Left lung (tissue), 10 donors: ENCODE results near the gene ZNF277. TPM values are rescaled to one million over a fixed set of nuclear protein-coding genes. Genes with fewer than 3 reads are reported as not detected.
"Not testable (repeated sequence)": the region's sequence is repeated elsewhere in the genome, so short reads cannot be mapped to it uniquely, and the experiment has no call there.

Experiments
- ATAC-seq: fragments of 200-7000 bp; cut with Tn5 transposase; one replicate; pipeline ENCODE4 v1.9.1; 2020; ENCODE audit warnings: moderate library complexity
- DNase-seq, 4 donors: peaks; one replicate each; pipeline ENCODE4 v3.0.0-alpha.2; 2013 to 2020
- H3K27ac ChIP-seq, 2 donors: fragments of 200-600 bp; sonication (generic) in 1 of 2; one replicate each; pipeline versions ENCODE4 v1.5.0 to v1.8.0; 2020 to 2021
- H3K27me3 ChIP-seq, 2 donors: fragments of 200-600 bp; sonication (generic) in 1 of 2; one replicate each; pipeline versions ENCODE4 v1.5.0 to v1.8.0; 2020 to 2021
- H3K36me3 ChIP-seq, 2 donors: fragments of 200-600 bp; sonication (generic) in 1 of 2; one replicate each; pipeline versions ENCODE4 v1.5.0 to v1.8.0; 2020 to 2021
- H3K4me1 ChIP-seq, 2 donors: fragments of 200-600 bp; one replicate each; pipeline ENCODE4 v1.8.0; 2021
- H3K4me3 ChIP-seq, 2 donors: fragments of 200-600 bp; sonication (generic) in 1 of 2; one replicate each; pipeline versions ENCODE4 v1.5.0 to v1.8.0; 2020 to 2021; ENCODE audit warnings: mild to moderate bottlenecking in 1 of 2
- H3K9me3 ChIP-seq, 2 donors: fragments of 200-600 bp; sonication (generic) in 1 of 2; one replicate each; pipeline versions ENCODE4 v1.5.0 to v1.8.0; 2020 to 2021
- CTCF ChIP-seq, 2 donors: fragments of 200-600 bp; sonication (generic) in 1 of 2; IDR thresholded peaks; one replicate each; pipeline versions ENCODE4 v1.5.0 to v1.8.0; 2021; ENCODE audit warnings: antibody characterized with exemption in 2 of 2
- intact Hi-C, 2 donors: fragments of 100-400 bp; cut with DNase I; formaldehyde crosslinking; loops; one replicate each; pipeline versions ENCODE4 v1.11.2 to v1.14.2; 2022
- polyA plus RNA-seq, 6 donors: library from polyadenylated mRNA; unstranded; fragments of 120-200 nt; gene quantifications; one replicate each; pipeline ENCODE4 v1.2.1, GENCODE V29; 2013; ENCODE audit not compliant: insufficient read length in 6 of 6
- total RNA-seq, 2 donors: library from RNA; stranded (reverse); fragmentation: NEBNext Ultra II Directional; extraction: Animal tissue kit (Norgen Biotek cat#: 25700); gene quantifications; one replicate each; pipeline ENCODE4 v1.2.1, GENCODE V29; 2021
- donor health status: DM: no; HTN: yes; CAD: no.
- donor health status: DM: no; HTN: no; CAD: no.

The ZNF277 gene
- total and polyA plus RNA-seq, 8 donors: 19.8 to 41.0 (median 34.5) TPM

DNA sequence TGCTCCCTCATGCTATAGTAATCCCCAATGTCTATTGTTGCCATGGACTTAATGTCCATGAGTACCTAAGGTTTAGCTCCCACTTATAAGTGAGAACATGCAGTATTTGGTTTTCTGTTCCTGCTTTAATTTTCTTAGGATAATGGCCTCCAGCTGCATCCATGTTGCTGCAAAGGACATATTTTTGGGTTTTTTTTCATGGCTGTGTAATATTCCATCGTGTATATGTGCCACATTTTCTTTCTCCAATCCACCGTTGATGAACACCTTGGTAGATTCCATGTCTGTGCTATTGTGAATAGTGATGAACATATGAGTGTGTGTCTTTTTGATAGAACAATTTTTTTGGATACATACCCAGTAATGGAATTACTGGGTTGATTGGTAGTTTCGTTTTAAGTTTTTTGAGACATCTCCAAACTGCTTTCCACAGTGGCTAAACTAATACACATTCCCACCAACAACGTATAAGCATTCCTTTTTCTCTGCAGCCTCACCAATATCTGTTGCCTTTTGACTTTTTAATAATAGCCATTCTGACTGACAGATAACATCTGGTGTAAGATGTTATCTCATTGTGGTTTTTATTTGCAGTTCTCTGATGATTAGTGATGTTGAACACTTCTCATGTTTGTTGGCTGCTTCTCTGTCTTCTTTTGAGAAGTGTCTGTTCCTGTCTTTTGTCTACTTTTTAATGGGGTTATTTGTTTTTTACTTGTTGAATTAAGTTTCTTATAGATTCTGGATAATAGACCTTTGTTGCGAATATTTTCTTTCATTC, 175.0 kb downstream of the ZNF277 start:
- Histone ChIP-seq H3K36me3 (no peaks in the 10 kb centered on the region), H3K9me3 (no peaks in the 10 kb centered on the region), H3K4me1 (no peaks in the 10 kb centered on the region), H3K27ac (no peak overlapping the region), H3K27me3 (no peaks in the 10 kb centered on the region), H3K4me3 (no peak overlapping the region)
- ATAC-seq (no peak), DNase-seq (no peak)
- TF ChIP-seq CTCF (IDR thresholded peaks at IDR 0.05): no peak
- intact Hi-C loops: no loop called here

- Histone ChIP-seq H3K4me1 (no peaks in the 10 kb centered on the region), H3K36me3 (no peaks in the 10 kb centered on the region), H3K27me3 (no peaks in the 10 kb centered on the region), H3K9me3 (no peaks in the 10 kb centered on the region), H3K27ac (no peak overlapping the region), H3K4me3 (no peak overlapping the region)
- TF ChIP-seq CTCF (IDR thresholded peaks at IDR 0.05): no peak
- ATAC-seq (peak; percentile 58), DNase-seq (peak in 2 of 4 donors; percentile 20 to 50)
- intact Hi-C loops: no loop called here
These were observed 177.3 kb downstream of the ZNF277 start for GRCh38 chr7:112383671-112384417.

GRCh38 chr7:112385516-112385915, 179.0 kb downstream of the ZNF277 start:
- intact Hi-C loops: no loop called here
- H3K9me3 ChIP-seq: no peaks in the 10 kb centered on the region
- no peak for TF ChIP-seq CTCF (IDR thresholded peaks at IDR 0.05)
- no peaks in the 10 kb centered on the region for H3K36me3 ChIP-seq
- no peaks in the 10 kb centered on the region for H3K27me3 ChIP-seq
- no peak for DNase-seq
- H3K27ac ChIP-seq: no peak overlapping the region
- no peaks in the 10 kb centered on the region for H3K4me1 ChIP-seq
- ATAC-seq: no peak
- no peak overlapping the region for H3K4me3 ChIP-seq

- Histone ChIP-seq H3K36me3 (no peaks in the 10 kb centered on the region), H3K4me1 (no peaks in the 10 kb centered on the region), H3K27me3 (no peaks in the 10 kb centered on the region), H3K27ac (no peak overlapping the region), H3K9me3 (no peaks in the 10 kb centered on the region), H3K4me3 (no peak overlapping the region)
- intact Hi-C loops: no loop called here
- DNase-seq (no peak), ATAC-seq (no peak)
- TF ChIP-seq CTCF (IDR thresholded peaks at IDR 0.05): no peak
These were observed 180.1 kb downstream of the ZNF277 start for GRCh38 chr7:112386619-112387018.

GRCh38 chr7:112390167-112390566, 183.7 kb downstream of the ZNF277 start:
- no peak for TF ChIP-seq CTCF (IDR thresholded peaks at IDR 0.05)
- Histone ChIP-seq H3K27me3 (no peaks in the 10 kb centered on the region), H3K36me3 (no peaks in the 10 kb centered on the region), H3K4me1 (peaks cover 3 to 6% of the 10 kb centered on the region in 2 donors), H3K9me3 (no peaks in the 10 kb centered on the region), H3K27ac (no peak overlapping the region), H3K4me3 (no peak overlapping the region)
- ATAC-seq (no peak), DNase-seq (no peak)
- intact Hi-C loops: no loop called here

DNA sequence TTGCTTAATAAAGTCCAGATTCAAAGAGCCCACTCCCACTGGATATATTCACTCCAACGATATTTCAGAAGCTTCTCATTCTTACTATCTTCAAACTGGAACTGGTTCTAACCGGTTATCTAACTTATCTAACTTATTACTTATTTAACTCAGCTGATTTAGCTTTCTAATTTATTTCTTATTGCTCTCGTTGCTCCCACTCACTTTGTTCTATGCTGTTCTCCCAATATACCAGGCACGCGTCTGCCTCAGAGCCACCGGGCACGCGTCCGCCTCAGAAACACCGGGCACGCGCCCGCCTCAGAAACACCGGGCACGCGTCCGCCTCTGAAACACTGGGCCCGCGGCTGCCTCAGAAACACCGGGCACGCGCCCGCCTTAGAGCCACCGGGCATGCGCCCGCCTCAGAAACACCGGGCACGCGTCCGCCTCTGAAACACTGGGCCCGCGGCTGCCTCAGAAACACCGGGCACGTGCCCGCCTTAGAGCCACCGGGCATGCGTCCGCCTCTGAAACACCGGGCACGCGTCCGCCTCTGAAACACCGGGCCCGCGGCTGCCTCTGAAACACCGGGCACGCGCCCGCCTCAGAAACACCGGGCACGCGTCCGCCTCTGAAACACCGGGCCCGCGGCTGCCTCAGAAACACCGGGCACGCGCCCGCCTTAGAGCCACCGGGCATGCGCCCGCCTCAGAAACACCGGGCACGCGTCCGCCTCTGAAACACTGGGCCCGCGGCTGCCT, 184.8 kb downstream of the ZNF277 start:
- not testable (repeated sequence) for H3K9me3 ChIP-seq
- peak; percentile 72 for ATAC-seq

GRCh38 chr7:112391841-112392286, 185.4 kb downstream of the ZNF277 start:
- H3K27me3 ChIP-seq, H3K9me3 ChIP-seq, H3K36me3 ChIP-seq, intact Hi-C loops, H3K4me1 ChIP-seq: not testable (repeated sequence)
- Histone ChIP-seq H3K4me3 (peak overlapping the region; percentile 32 to 48), H3K27ac (peak overlapping the region; percentile 29 to 79)
- DNase-seq (peak in 3 of 4 donors; percentile 50 to 87 (median 64)), ATAC-seq (peak; percentile 88)

More for the DNA sequence above, 184.8 kb downstream of the ZNF277 start:
- H3K27me3 ChIP-seq, H3K36me3 ChIP-seq, H3K4me1 ChIP-seq, intact Hi-C loops: not testable (repeated sequence)
- peak overlapping the region; percentile 32 to 48 for H3K4me3 ChIP-seq
- DNase-seq: peak in 3 of 4 donors; percentile 45 to 87 (median 63)
- peak overlapping the region in 1 of 2 donors; percentile 79 for H3K27ac ChIP-seq
